Glomerular endothelial cell (primary cell): ENCODE data around the gene MAT2A. TPM values are rescaled to one million over a fixed set of nuclear protein-coding genes. Genes with fewer than 3 reads are reported as not detected.
"Not testable (repeated sequence)": the region's sequence is repeated elsewhere in the genome, so short reads cannot be mapped to it uniquely, and the experiment has no call there.

ENCODE experiments used
- DNase-seq: peaks from one replicate; pipeline ENCODE4 v3.0.0-alpha.2; 2011; ENCODE audit warnings: low read depth, low spot score; ENCODE audit errors: extremely low read depth
- total RNA-seq: library from RNA; depleted of rRNA; stranded (reverse); fragments of >200 nt; gene quantifications from 2 replicates; pipeline ENCODE4 v1.2.3, GENCODE V29; 2015

MAT2A gene
- total RNA-seq, 1 donor from 2014 or later: 119 TPM

DNA sequence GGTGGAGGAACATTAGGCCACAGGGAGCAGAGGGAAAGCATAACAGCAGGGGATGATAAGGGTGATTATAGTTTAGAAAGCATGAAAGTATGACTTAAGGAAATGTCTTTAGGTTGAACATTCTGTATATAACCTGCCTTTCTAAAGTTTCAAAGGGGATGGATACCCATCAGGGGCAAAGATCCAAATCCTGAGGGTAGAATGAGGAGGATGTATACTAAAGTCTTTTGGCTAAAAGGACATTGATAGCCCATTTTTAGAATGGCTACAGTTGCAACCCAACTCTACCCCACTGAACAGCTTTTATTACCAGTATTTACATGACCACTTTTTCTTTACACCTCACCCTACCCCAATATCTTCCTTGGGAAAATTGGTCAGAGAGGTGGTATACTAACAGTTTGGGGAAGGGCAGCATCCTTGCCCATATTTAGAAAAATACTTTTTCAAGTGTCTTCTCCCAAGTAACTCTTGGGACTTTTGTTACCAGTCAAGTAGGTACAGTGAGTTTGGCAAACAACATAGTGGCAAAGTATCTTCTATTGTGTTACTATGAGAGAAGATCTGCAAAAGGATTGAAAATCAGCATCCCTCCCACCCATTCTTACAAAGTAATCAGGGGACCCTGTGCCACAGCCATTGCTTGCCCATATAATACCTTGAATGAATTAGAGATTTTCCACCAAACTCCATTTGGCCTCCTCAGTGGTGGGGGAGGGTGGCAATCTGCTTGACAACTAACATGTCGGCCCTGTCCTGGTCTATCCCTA lies 8.3 kb downstream of the MAT2A start:
- no peak for DNase-seq

DNA sequence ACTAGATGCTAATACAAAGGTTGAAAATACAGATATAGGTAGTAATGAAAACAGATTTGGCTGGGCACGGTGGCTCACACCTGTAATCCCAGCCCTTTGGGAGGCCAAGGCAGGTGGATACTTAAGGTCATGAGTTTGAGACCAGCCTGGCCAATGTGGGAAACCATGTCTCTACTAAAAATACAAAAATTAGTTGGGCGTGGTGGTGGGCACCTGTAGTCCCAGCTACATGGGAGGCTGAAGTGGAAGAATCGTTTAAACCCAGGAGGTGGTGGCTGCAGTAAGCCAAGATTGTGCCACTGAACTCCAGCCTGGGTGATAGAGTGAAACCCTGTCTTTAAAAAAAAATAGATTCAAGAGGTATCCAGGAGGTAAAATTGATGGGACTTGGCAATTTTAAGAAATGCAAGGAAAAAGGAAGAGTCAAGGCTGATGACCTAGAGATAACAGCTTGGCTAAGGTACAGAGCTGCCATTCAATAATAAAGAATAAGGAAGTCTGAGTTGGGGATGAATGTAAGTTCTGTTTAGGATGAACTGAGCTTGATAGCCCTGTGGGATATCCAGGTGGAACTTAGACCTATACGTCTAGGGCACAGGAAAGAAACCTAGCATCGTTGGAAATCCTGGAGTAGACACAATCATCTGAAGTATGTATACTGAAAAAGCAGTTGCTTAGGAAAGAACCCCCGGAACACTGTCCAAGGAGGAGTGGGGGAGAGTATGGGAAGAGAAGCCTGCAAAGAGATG lies 9.1 kb downstream of the MAT2A start:
- no peak for DNase-seq

DNA sequence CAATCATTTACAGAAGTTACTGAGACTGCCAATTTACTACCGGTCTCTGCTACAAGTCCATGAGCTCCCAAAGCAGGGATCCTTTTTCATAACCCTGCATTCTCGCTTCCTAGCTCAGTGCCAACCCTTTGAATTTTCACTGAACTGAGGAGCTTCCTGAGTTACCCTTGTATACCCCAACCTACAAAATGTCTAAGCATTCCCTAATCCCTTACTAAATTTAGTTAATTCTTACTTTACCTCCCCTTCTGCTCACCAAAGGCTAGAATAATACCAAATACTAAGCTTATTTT lies 9.6 kb downstream of the MAT2A start:
- no peak for DNase-seq

DNA sequence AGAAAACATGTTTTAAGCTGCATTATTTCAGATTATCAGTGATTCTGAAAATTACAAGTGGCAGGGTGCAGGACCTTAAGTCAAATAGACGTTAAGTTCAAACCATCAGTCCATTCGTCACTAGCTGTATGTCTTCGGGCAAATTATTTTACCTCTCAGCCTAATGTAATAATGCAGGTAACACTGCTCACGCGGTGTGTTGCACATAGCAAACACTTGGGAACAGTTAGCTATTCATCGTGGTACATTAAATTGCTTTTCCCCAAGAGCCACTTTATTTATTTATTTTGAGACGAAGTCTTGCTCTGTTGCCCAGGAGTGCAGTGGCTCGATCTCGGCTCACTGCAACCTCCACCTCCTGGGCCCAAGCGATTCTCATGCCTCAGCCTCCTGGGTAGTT lies 10.1 kb downstream of the MAT2A start:
- DNase-seq: no peak

DNA sequence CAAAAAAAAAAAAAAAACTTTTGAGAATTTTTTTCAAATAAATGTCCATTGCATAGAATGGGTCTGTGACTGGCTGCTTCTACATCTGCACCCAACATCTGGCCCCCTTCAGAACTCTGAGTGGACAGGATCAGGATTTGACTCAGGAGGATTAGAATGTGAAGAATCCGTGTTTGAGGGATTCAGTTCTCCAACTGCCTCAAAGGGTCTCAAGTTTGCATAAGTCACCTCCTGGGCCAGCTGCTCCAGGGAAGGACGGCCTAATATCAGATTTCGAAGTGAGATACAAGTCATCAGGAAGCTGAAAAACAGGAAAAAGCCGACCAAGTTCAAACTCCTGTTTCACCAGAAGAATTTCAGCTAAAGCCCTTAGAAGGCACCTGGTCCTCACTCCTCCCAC lies 10.9 kb downstream of the MAT2A start:
- DNase-seq: no peak

DNA sequence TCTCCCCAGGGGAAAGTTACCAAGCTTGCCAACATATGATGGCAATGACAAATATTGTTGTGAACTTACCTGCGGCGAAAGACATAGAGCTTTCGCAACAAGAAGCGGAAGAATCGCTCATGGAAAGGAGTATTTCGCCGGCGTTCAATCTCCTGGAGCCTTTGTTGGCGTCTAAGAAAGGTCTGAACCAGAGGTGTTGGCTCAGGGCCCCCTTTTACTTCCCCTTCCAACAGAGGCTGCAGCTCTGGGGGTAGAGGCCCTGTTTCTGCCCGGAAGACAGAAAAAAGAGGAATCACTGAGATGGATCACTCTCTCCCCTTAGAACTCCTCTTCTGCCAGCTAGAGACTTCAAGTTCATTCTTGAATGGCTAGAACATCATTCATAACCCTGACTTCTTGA lies 11.5 kb downstream of the MAT2A start:
- DNase-seq: no peak

DNA sequence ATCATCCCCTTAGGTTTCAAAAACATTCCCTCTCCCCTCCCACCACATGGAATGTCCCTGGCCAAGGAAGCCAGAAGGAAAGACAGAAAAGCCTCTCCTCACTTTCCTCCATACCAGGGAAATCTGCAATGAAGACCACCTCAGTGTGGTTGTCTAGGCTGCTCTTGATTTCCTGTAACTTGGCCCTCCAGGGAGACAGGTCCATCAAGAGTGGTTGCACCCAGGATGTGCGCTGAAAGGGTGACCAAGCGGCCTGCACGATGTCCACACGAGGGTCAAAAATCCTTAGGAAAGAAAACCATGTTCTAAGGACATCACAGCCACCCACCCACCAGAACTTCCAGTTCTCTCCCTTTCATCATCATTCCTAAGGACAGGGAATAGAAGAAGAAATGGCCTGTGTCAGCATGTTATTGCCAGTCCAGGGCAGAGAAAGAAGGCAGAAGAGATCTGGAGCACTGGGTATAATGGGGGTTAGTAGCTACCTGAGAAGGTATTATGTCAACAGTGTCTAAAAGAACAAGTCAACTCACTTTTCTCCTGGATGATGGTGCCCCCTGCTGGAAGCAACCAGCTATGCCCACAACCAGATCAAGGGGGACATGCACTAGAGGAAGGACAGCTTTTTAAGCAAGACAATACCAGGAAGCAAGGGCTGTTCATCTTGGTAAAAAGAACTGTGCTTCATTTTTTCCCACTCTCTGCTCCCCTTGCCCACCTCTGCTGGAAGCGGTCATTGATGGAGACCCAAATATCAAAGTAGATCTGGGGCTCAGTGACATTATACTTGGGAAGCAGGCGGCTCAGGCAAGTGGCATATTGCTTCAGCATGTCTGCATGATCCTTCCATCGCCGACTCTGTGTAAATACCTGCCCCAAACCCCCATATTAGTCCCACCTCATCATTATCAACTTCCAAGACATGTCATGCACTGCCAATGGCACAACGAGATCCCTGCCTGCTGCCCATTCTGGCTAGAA lies 13.0 kb downstream of the MAT2A start:
- DNase-seq: no peak

DNA sequence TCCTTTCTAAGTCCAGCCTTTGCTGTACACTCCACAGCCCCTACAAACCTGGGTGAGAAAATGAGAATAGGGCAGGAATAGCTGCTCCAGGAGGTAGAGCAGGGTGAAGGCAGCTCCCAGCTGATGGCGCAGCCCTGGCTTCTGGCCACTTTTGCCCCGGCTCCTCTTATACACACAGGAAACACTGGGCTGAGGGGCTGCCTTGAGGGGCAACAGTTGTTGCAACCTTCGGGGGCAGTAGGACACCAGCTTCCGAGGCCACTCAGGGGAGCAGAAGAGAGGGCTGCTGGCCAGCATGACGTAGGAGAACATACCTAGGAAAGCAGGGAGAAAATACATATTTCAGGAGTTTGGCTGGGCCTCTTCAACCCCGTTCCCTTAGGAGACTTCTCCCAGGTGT lies 14.2 kb downstream of the MAT2A start:
- DNase-seq: no peak

DNA sequence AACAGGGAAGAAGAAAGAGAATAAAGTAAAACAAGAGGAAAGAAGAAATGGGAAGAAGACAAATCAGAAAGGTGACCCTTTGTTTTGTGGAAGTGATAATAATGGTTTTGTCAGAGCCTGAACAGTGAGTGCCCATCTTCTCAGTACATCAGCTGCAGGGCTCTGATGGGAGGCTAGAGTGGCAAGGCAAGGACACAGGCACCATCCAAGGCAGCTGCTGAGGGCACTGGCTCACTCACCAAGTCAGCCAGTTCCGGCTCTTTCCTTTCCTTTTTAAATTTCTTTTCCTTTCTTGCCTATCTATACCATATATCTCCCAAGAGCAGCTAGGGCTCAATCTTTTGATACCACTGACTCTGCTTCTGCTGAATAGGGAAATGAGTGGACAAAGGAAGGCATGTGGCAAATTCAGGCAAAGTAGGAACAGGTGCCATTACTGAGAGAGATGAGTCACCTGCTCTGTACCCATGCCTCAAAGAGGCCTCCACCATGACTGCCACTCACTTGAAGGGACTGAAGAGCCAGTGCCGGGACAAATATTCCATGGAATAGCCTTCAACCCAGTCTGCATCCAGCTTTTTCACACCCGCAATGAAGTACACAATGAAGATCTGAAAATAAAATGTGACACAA lies 16.1 kb downstream of the MAT2A start:
- no peak for DNase-seq

DNA sequence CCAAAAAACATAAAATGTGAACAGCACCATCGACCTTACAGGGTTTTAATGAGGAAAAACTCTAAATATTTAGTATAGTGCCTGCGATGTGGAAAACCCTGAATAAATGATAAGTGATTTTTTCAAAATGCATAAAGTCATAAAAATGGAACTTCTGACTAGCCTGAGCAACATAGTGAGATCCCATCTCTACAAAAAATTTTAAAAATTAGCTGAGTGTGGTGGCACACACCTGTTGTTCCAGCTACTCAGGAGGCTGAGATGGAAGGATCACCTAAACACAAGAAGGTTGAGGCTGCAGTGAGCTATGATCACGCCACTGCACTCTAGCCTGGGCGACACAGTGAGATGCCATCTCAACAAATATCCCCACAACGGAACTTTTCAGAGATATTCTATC lies 18.2 kb downstream of the MAT2A start:
- DNase-seq: no peak

DNA sequence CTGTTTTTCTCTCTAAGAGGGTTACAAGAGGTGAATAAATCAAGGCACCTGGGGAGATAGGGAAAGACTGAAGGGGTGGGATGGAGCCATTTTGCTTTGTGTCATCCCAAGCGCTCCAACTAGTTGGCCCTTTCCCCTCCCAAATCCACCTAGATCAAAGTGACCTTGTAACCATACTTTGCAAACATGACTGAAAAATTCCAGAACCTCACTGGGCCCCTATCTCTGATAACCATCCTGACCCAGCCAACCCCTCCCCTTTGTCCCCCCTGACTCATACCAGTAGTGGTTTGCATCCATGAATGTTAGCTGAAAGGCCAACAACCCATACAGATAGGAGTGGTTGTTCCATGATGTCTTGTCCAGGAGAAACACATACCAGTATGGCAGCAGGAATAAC lies 19.2 kb downstream of the MAT2A start:
- DNase-seq: no peak

DNA sequence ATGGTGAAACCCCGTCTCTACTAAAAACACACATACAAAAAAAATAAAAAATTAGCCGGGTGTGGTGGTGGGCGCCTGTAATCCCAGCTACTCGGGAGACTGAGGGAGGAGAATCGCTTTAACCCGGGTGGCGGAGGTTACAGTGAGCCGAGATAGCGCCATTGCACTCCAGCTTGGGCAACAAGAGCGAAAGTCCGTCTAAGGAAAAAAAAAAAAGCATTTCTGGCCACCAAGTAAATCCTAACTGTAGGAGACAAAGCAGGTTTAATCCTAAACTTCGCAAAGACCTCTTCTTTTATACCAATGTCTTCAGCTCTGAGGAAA lies 21.4 kb downstream of the MAT2A start:
- DNase-seq: not testable (repeated sequence)

DNA sequence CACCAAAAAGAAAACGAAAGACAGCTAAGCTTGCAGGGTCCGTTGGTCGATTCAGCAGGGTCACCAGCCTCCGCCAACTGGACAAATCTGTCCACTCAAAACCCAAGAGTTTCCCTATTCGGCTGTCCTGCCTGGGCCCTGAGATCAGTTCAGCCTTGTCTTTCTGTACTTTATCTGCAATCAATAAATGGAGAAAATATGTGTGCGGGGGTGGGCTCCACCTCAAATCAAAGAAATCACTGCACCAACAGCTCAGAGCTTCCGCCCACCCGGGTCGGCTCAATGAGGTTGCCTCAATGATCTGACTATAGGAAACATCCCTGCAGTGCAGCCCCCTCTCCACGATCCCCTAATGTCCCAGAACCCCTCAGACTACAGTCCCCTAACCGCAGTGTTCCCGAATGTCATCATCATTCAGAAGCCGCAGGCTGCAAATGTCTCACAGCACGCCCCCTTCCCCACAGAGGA lies 21.9 kb downstream of the MAT2A start:
- DNase-seq: no peak

DNA sequence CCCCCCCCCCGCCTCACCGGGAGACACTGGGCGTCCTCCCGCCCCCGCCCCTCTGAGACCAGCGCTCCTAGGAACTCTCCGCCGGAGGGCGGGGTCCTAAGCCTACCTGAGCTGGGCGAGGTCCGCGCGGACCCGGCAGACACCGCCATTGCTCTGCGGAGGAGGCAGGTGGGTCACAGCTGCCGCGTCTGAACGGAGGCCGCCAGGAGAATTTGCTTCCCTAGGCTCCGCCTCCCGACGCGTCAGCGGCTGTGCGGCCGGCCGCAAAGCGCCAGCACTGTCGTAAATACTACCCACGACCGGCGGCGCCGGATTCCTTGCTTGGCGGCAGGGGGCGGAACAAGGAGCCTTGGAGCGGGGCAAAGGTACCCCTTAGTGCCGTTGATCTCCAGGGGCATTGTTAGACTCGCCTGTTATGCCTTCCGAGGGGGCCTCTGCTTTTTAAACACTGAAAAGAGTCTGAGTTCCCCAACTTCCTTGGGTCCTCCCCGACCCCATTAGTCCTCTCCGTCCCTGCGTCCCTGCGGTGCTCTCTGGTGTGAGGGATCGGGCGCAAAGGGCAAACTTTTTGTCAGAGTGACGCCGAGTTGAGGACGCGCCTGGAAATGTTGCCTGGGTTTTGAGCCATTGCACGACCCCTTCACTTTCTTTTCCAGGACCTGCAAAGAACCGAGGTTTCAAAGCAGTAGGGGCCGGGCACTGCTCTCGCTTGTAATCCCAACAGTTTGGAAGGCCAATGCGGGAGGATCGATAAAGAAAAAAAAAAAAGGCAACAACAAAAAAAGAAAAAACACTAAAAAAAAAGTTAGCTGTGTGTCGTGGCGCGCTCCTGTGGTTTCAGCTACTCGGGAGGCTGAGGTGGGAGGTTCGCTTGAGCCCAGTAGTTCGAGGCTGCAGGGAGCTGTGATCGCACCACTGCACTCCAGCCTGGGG lies 22.6 kb downstream of the MAT2A start, which contains the start of gene GGCX:
Gene GGCX, minus strand, starts transcription at position 214 of the 933 bp plus-strand sequence. Its CDS starts 65 bp downstream, at position 149.
- DNase-seq: no peak

DNA sequence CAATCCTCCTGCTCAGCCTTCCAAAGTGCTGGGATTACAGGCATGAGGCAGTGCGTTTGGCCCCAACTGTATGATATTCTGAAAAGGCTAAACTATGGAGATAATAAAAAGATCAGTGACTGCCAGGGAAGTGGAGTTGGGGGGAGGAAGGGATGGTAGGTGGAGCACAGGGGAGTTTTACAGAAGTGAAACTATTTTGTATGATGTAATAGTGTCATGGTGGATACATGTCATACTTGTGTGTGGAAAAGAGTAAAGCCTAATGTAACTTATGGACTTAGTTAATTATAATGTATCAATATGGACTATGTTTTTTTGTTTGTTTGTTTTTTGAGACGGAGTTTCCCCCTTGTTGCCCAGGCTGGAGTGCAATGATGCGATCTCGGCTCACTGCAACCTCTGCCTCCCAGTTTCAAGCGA lies 25.2 kb downstream of the MAT2A start:
- no peak for DNase-seq

DNA sequence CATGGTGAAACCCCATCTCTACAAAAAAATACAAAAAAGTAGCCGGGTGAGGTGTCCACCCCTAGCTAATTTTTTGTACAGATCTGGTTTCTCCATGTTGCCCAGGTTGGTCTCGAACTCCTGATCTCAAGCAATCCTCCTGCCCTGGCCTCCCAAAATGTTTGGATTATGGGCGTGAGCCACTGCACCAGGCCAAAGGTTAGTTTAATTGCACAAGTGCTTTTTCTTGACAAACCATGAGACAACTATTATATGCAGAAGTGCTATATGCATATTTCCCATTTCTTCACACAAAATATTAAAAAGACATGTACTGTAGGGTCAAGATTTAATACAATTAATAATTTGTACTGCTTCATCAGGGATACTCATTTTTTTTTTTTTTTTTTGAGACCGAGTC lies 27.3 kb downstream of the MAT2A start:
- DNase-seq: no peak

DNA sequence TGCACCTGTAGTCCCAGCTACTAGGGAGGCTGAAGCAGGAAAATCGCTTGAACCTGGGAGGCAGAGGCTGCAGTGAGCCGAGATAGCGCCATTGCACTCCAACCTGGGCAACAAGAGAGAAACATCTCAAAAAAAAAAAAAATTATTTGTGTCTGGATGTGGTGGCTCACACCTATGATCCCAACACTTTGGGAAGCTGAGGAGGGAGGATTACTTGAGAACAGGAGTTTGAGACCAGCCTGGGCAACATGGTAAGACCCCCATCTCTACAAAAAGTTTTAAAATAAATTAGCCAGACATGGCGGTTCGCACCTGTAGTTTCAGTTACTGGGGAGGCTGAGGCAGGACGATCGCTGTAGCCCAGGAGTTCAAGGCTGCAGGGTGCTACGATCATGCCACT lies 36.8 kb downstream of the MAT2A start:
- DNase-seq: no peak

DNA sequence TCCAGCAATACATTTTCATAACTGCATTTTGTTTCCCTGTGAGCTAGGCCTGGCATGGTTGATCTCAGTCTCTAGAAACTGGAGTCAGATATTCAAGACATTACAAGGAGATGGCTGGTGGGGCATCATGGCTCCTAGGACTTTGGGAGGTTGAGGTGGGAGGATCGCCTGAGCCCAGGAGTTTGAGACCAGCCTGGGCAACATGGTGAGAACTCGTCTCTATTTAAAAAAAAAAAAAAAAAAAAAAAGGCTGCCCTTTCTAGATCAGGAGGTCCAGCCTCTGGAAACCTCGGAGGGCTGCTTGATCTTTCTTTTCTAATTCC lies 38.1 kb downstream of the MAT2A start:
- DNase-seq: no peak

DNA sequence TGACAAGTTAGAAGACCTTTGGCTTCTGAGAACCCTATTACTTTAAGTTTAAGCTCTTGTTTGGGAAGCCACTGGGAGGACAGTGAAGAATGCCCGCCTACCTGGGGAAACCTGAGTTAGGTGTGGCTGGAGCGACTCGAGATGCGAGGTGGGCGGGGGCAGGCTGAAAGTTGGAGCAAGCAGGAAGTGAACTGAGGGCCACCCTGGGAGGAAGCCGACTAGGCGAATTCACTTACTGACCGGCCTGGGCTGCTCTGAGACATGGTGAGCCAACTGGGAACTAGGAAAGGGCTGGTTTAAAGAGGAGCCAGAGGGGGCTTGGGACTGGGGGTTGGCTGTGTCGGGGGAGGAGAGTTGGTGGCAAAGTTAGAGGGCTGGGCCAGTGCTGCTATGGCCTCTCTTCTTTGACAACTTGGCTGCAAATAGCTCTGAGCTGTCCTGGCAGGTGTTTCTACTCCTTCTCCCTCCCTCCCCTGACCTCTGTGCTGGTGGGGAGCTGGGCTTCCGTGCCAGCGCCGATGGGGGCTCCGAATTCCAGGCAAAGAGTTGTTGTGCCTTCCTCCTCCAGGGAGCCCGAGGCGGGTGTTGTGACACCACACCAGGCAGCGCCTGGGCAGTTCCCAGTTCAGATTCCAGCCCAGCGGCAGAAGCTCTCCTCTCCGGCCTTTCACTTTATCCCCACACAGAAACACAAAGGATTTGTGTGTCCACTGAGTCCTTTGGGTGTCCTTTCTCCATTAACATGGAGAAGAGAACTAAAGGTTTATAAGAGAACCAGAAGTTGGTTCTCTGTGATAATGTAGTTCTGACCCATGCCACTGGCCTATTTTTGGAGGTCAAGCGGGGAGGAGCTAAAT lies 38.6 kb downstream of the MAT2A start, which contains the start of gene VAMP8:
Gene VAMP8, plus strand, starts transcription at position 201 of the 857 bp plus-strand sequence. Its CDS starts 61 bp downstream, at position 262.
- no peak for DNase-seq
